Spleen (tissue), 7 donors: ENCODE measurements around the gene OLFM4.

ENCODE experiments used
- CTCF ChIP-seq, 11 experiments: fragments of 200-600 bp in 7 of 11; fragments of 450-650 bp in 4 of 11; sonication (generic) in 4 of 11; IDR thresholded peaks in 8 of 11; conservative IDR thresholded peaks in 3 of 11; 1 replicate in 7 of 11; 2 replicates in 4 of 11; pipeline versions ENCODE4 v1.4.0 to v1.8.0; 2016 to 2021; ENCODE audit warnings: antibody characterized with exemption in 11 of 11, inconsistent platforms in 4 of 11, mild to moderate bottlenecking in 1 of 11
- POLR2A ChIP-seq, 3 donors: fragments of 450-650 bp; IDR thresholded peaks; one replicate each; pipeline ENCODE4 v1.5.1; 2017; ENCODE audit warnings: antibody characterized with exemption in 3 of 3, mild to moderate bottlenecking in 1 of 3
- POLR2AphosphoS5 ChIP-seq, 3 donors: sonication (generic); formaldehyde crosslinking; IDR thresholded peaks; one replicate each; pipeline ENCODE4 v1.5.1; 2017; ENCODE audit warnings: antibody characterized with exemption in 3 of 3
- donor health status: DM: no; HTN: no; CAD: no; lungs with moderate emphysema.
- donor health status: DM: no; HTN: no; CAD: no.
- donor health status: DM: no; HTN: no; CAD: no.

- TF ChIP-seq CTCF (IDR thresholded peaks at IDR 0.05 in 8 of 11, conservative IDR thresholded peaks at IDR 0.05 in 3 of 11) = no peak
- TF ChIP-seq POLR2A (IDR thresholded peaks at IDR 0.05) = no peak
- TF ChIP-seq POLR2AphosphoS5 (IDR thresholded peaks at IDR 0.05) = no peak
Observed at GRCh38 chr13:52995946-52996345, 32.7 kb upstream of the OLFM4 start.
